Suprapubic skin (tissue), 4 donors: ENCODE measurements around the gene CSF1. TPM values are rescaled to one million over a fixed set of nuclear protein-coding genes. Genes with fewer than 3 reads are reported as not detected.

Experiments used
- DNase-seq, 2 donors: peaks; one replicate each; pipeline ENCODE4 v3.0.0-alpha.2; 2019; ENCODE audit warnings: low spot score in 2 of 2
- H3K27ac ChIP-seq: fragments of 200-600 bp; sonication (generic); one replicate; pipeline ENCODE4 v1.5.1; 2019
- H3K27me3 ChIP-seq: fragments of 200-600 bp; sonication (generic); one replicate; pipeline ENCODE4 v1.5.1; 2019
- H3K36me3 ChIP-seq: fragments of 200-600 bp; sonication (generic); one replicate; pipeline ENCODE4 v1.5.1; 2019
- H3K4me1 ChIP-seq: fragments of 200-600 bp; sonication (generic); one replicate; pipeline ENCODE4 v1.5.1; 2019
- H3K4me3 ChIP-seq: fragments of 200-600 bp; sonication (generic); one replicate; pipeline ENCODE4 v1.5.1; 2019; ENCODE audit warnings: mild to moderate bottlenecking
- H3K9me3 ChIP-seq: fragments of 200-600 bp; sonication (generic); one replicate; pipeline ENCODE4 v1.5.1; 2019
- CTCF ChIP-seq, 2 donors: fragments of 200-600 bp in 1 of 2; fragments of 450-650 bp in 1 of 2; sonication (generic) in 1 of 2; IDR thresholded peaks; one replicate each; pipeline ENCODE4 v1.5.1; 2016 to 2019; ENCODE audit warnings: antibody characterized with exemption in 2 of 2, mild to moderate bottlenecking in 1 of 2, moderate library complexity in 1 of 2
- EP300 ChIP-seq: sonication (generic); formaldehyde crosslinking; IDR thresholded peaks from one replicate; pipeline ENCODE4 v1.6.1; 2017; ENCODE audit warnings: antibody characterized with exemption
- POLR2A ChIP-seq, 2 donors: fragments of 450-650 bp; IDR thresholded peaks; one replicate each; pipeline ENCODE4 v1.6.1; 2017; ENCODE audit warnings: antibody characterized with exemption in 2 of 2, mild to moderate bottlenecking in 2 of 2, moderate library complexity in 2 of 2
- POLR2AphosphoS5 ChIP-seq, 3 donors: sonication (generic); formaldehyde crosslinking; IDR thresholded peaks; one replicate each; pipeline ENCODE4 v1.6.1; 2017; ENCODE audit warnings: antibody characterized with exemption in 3 of 3
- WGBS: methylation state at CpG from one replicate; pipeline ENCODE4 v1.1.5; 2018; 5-methylcytosine and 5-hydroxymethylcytosine counted together
- total RNA-seq, 4 donors: library from RNA; depleted of rRNA; stranded (reverse); fragments of >200 nt; gene quantifications; one replicate each; pipeline ENCODE4 v1.1.0, GENCODE V29; 2016

The CSF1 gene
- total RNA-seq, 4 donors from 2014 or later: 12.6 to 39.1 (median 17.5) TPM

GRCh38 chr1:109887884-109888283 is 22.8 kb upstream of the CSF1 start:
- no peaks in the 10 kb centered on the region for H3K9me3 ChIP-seq
- DNase-seq: no peak
- peaks cover 32% of the 10 kb centered on the region for H3K4me1 ChIP-seq
- no peak overlapping the region for H3K27ac ChIP-seq
- H3K27me3 ChIP-seq: no peaks in the 10 kb centered on the region
- H3K4me3 ChIP-seq: no peak overlapping the region
- TF ChIP-seq EP300 (no peak), POLR2AphosphoS5 (IDR thresholded peaks at IDR 0.05) (no peak), CTCF (IDR thresholded peaks at IDR 0.05) (no peak), POLR2A (IDR thresholded peaks at IDR 0.05) (no peak)
- no peaks in the 10 kb centered on the region for H3K36me3 ChIP-seq
- WGBS: 89% methylated on average over 10 of the region's 10 CpGs

GRCh38 chr1:109889094-109889493 is 21.6 kb upstream of the CSF1 start:
- 93% methylated on average over 3 of the region's 3 CpGs for WGBS
- no peaks in the 10 kb centered on the region for H3K36me3 ChIP-seq
- H3K27ac ChIP-seq: no peak overlapping the region
- peaks cover 27% of the 10 kb centered on the region for H3K4me1 ChIP-seq
- no peak for DNase-seq
- no peak overlapping the region for H3K4me3 ChIP-seq
- H3K9me3 ChIP-seq: no peaks in the 10 kb centered on the region
- no peak for TF ChIP-seq EP300
- TF ChIP-seq POLR2AphosphoS5 (IDR thresholded peaks at IDR 0.05): no peak
- TF ChIP-seq POLR2A (IDR thresholded peaks at IDR 0.05): no peak
- no peak for TF ChIP-seq CTCF (IDR thresholded peaks at IDR 0.05)
- no peaks in the 10 kb centered on the region for H3K27me3 ChIP-seq

GRCh38 chr1:109890115-109890953 is 20.3 kb upstream of the CSF1 start:
- TF ChIP-seq POLR2A (IDR thresholded peaks at IDR 0.05) (no peak), CTCF (IDR thresholded peaks at IDR 0.05) (no peak), POLR2AphosphoS5 (IDR thresholded peaks at IDR 0.05) (no peak)
- no peaks in the 10 kb centered on the region for H3K27me3 ChIP-seq
- peak in 1 of 2 donors; percentile 50 for DNase-seq
- no peak overlapping the region for H3K4me3 ChIP-seq
- H3K27ac ChIP-seq: no peak overlapping the region
- H3K4me1 ChIP-seq: peaks cover 18% of the 10 kb centered on the region
- WGBS: 76% methylated on average over 5 of the region's 5 CpGs
- no peaks in the 10 kb centered on the region for H3K36me3 ChIP-seq
- H3K9me3 ChIP-seq: no peaks in the 10 kb centered on the region

- WGBS: 60% methylated on average over 4 of the region's 7 CpGs
- Histone ChIP-seq H3K9me3 (no peaks in the 10 kb centered on the region), H3K27me3 (no peaks in the 10 kb centered on the region), H3K4me3 (no peak overlapping the region), H3K36me3 (no peaks in the 10 kb centered on the region), H3K27ac (no peak overlapping the region), H3K4me1 (peaks cover 26% of the 10 kb centered on the region)
- no peak for TF ChIP-seq POLR2AphosphoS5 (IDR thresholded peaks at IDR 0.05)
- no peak for TF ChIP-seq EP300
- TF ChIP-seq POLR2A (IDR thresholded peaks at IDR 0.05): no peak
- TF ChIP-seq CTCF (IDR thresholded peaks at IDR 0.05): no peak
- no peak for DNase-seq
Measured at GRCh38 chr1:109891930-109892329, 18.7 kb upstream of the CSF1 start.

- no peak for TF ChIP-seq EP300
- no peak for TF ChIP-seq POLR2A (IDR thresholded peaks at IDR 0.05)
- no peak for TF ChIP-seq CTCF (IDR thresholded peaks at IDR 0.05)
- no peak for TF ChIP-seq POLR2AphosphoS5 (IDR thresholded peaks at IDR 0.05)
- H3K4me1 ChIP-seq: peaks cover 28% of the 10 kb centered on the region
- H3K27me3 ChIP-seq: no peaks in the 10 kb centered on the region
- no peak overlapping the region for H3K27ac ChIP-seq
- no peak for DNase-seq
- no peak overlapping the region for H3K4me3 ChIP-seq
- no peaks in the 10 kb centered on the region for H3K36me3 ChIP-seq
- 34% methylated on average over 10 of the region's 10 CpGs for WGBS
- H3K9me3 ChIP-seq: no peaks in the 10 kb centered on the region
Measured at GRCh38 chr1:109892561-109893368, 17.9 kb upstream of the CSF1 start.
